Measurements from ENCODE around the gene STEAP4.

Gene STEAP4

DNA sequence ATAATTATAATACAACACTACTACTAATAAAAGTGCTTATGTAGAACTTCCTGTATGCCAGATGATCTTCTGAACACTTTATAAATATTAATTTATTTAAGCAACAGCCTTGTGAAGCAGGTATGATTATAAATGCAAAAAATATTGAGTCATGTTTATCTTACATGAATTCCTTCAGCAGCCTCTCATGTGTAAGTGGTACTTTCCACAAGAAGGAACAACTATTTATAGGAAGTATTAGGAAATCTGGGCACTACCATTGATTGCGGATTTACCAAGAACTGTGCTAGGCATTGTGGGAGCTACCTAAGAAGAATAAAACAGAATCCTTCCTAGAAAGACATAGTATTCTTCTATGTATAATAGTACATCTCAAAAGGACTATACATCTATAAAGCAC is 10.7 kb upstream of the STEAP4 start:
- in situ Hi-C loops (cut with MboI; ENCODE audit: low pct_unique_long_range_greater_than_20kb, low sequenced_read_pairs, unreplicated experiment) = no loop called here
- no peak for TF ChIP-seq CTCF (IDR thresholded peaks at IDR 0.05; ENCODE audit: extremely low read depth, insufficient read depth, missing control alignments)
- no peak for DNase-seq (ENCODE audit: low spot score)

- no peak for TF ChIP-seq CTCF (IDR thresholded peaks at IDR 0.05; ENCODE audit: extremely low read depth, insufficient read depth, missing control alignments)
- in situ Hi-C loops (cut with MboI; ENCODE audit: low pct_unique_long_range_greater_than_20kb, low sequenced_read_pairs, unreplicated experiment) = no loop called here
- DNase-seq (ENCODE audit: low spot score) = no peak
Measured at GRCh38 chr7:88316456-88316855, 9.8 kb upstream of the STEAP4 start.

DNA sequence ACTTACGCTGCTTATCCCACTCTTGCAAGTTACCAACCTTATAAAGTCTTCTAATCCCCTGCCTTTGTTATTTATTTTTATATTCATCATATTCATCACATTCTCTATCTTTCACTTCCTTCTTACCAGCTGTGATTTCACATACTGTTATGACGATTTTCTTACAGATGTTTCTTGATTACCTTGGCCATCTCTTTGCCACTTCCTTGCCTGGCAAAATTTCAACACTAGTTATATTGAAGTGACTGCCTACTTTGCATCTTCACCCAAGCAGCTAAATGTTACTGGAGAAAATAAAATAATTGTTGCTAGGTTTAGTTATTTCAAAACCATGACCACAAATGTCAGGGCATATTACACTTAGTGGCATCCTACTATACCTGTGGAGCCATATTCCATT is 8.8 kb upstream of the STEAP4 start:
- no peak for DNase-seq (ENCODE audit: low spot score)
- in situ Hi-C loops (cut with MboI; ENCODE audit: low pct_unique_long_range_greater_than_20kb, low sequenced_read_pairs, unreplicated experiment) = no loop called here
- no peak for TF ChIP-seq CTCF (IDR thresholded peaks at IDR 0.05; ENCODE audit: extremely low read depth, insufficient read depth, missing control alignments)

- TF ChIP-seq CTCF (IDR thresholded peaks at IDR 0.05; ENCODE audit: extremely low read depth, insufficient read depth, missing control alignments) = no peak
- no peak for DNase-seq (ENCODE audit: low spot score)
- in situ Hi-C loops (cut with MboI; ENCODE audit: low pct_unique_long_range_greater_than_20kb, low sequenced_read_pairs, unreplicated experiment) = no loop called here
Measured at GRCh38 chr7:88314061-88314491, 7.4 kb upstream of the STEAP4 start.

DNA sequence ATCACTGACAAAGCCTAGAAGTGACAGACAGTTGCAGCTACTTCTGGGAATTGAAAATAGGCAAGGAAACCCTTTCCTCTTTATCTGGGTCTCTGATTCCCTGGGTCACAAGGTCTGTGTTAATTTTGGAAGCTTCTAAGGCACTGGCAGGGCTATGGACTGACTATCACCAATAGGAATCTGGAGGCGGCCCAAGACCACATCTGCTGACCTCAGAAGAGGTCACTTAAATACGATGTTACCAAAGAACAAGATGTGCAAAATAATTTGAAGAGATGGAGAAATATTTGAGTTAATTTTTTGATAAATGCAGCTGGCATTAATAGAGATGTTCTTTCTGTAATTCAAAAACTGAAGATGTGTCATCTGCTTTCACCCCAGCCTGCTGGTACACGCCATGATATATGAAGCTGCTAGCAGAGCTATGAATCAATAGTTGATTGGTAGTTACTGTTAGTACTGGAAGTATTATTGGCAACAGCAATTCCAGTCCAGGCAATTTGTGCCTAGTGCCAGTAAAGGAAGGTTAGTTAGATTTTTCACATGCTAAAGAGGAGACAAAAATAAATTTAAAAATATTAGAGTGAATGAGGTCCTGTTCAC is 5.5 kb upstream of the STEAP4 start:
- in situ Hi-C loops (cut with MboI; ENCODE audit: low pct_unique_long_range_greater_than_20kb, low sequenced_read_pairs, unreplicated experiment) = no loop called here
- DNase-seq (ENCODE audit: low spot score) = no peak
- TF ChIP-seq CTCF (IDR thresholded peaks at IDR 0.05; ENCODE audit: extremely low read depth, insufficient read depth, missing control alignments) = no peak

DNA sequence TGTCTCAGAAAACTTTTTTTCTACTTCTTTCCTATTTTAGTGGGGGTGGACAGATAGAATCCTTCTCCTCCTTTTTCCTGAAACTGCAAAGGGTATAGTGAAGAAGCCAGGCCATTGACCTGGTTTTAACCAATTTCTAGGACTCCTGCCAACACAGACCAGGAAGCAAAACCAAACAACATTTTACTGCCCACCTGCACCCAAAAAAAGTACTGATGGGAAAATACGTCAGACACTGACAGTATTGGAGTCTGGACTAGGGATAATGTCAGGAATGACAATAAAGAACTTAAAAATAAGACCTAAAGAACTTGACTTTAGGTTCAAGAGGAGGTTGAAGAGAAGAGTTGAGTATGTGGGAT is 5.0 kb upstream of the STEAP4 start:
- TF ChIP-seq CTCF (IDR thresholded peaks at IDR 0.05; ENCODE audit: extremely low read depth, insufficient read depth, missing control alignments) = no peak
- DNase-seq (ENCODE audit: low spot score) = no peak
- in situ Hi-C loops (cut with MboI; ENCODE audit: low pct_unique_long_range_greater_than_20kb, low sequenced_read_pairs, unreplicated experiment) = no loop called here
